Chondrocyte (in vitro differentiated cells): ENCODE data around the gene DHH. TPM values are rescaled to one million over a fixed set of nuclear protein-coding genes. Genes with fewer than 3 reads are reported as not detected.

Experiments used
- DNase-seq: peaks from one replicate; pipeline ENCODE4 v3.0.0; 2021; ENCODE audit warnings: mixed read lengths, low spot score
- H3K27ac Mint-ChIP-seq: one replicate; pipeline ENCODE4 v1.8.0; 2021; ENCODE audit warnings: mild to moderate bottlenecking, moderate library complexity, mixed read lengths; ENCODE audit not compliant: unreplicated experiment
- H3K27me3 Mint-ChIP-seq: 2 replicates; pipeline ENCODE4 v1.8.0; 2021; ENCODE audit warnings: low read depth, mixed read lengths
- H3K36me3 Mint-ChIP-seq: 2 replicates; pipeline ENCODE4 v1.8.0; 2021; ENCODE audit warnings: low read depth, mixed read lengths
- H3K4me1 Mint-ChIP-seq: 2 replicates; pipeline ENCODE4 v1.8.0; 2021; ENCODE audit warnings: low read depth, mild to moderate bottlenecking, mixed read lengths
- H3K4me3 Mint-ChIP-seq: one replicate; pipeline ENCODE4 v1.8.0; 2021; ENCODE audit warnings: mild to moderate bottlenecking, moderate library complexity, mixed read lengths; ENCODE audit not compliant: unreplicated experiment
- H3K9me3 Mint-ChIP-seq: 2 replicates; pipeline ENCODE4 v1.8.0; 2021; ENCODE audit warnings: low read depth, mixed read lengths
- CTCF ChIP-seq: fragments of 200-600 bp; sonication (generic); IDR thresholded peaks from 2 replicates; pipeline ENCODE4 v1.5.0; 2021; ENCODE audit warnings: antibody characterized with exemption, mild to moderate bottlenecking, moderate library complexity
- total RNA-seq: library from RNA; stranded (reverse); gene quantifications from 3 replicates; pipeline ENCODE4 v1.2.1, GENCODE V29; 2021

Gene DHH
- total RNA-seq, 1 donor from 2014 or later = not detected

GRCh38 chr12:49037947-49038237 is 56.7 kb downstream of the DHH start:
- Mint-ChIP-seq H3K4me1 (no peaks in the 10 kb centered on the region), H3K4me3 (no peak overlapping the region), H3K9me3 (no peaks in the 10 kb centered on the region), H3K36me3 (peaks cover 35% of the 10 kb centered on the region), H3K27me3 (no peaks in the 10 kb centered on the region), H3K27ac (no peak overlapping the region)
- TF ChIP-seq CTCF = no peak
- no peak for DNase-seq

- peaks cover 38% of the 10 kb centered on the region for H3K36me3 Mint-ChIP-seq
- TF ChIP-seq CTCF = no peak
- DNase-seq = peak; percentile 86
- no peak overlapping the region for H3K27ac Mint-ChIP-seq
- no peak overlapping the region for H3K4me3 Mint-ChIP-seq
- no peaks in the 10 kb centered on the region for H3K27me3 Mint-ChIP-seq
- H3K4me1 Mint-ChIP-seq = no peaks in the 10 kb centered on the region
- no peaks in the 10 kb centered on the region for H3K9me3 Mint-ChIP-seq
Observed at GRCh38 chr12:49037111-49037946, 57.3 kb downstream of the DHH start.

Other genes with a start within 250 kb of the DHH start
- gene DDX23, start 242.6 kb downstream of the DHH start, total RNA-seq = 59.1 to 71.1 TPM (median 61.9 TPM) in 3 replicates
- 0.99 to 1.5 TPM (median 1.1 TPM) in 3 replicates for gene RND1, start 228.9 kb downstream of the DHH start, total RNA-seq
- gene FKBP11, start 169.3 kb downstream of the DHH start, total RNA-seq = 23.5 to 30.7 TPM (median 24.0 TPM) in 3 replicates
- 116 to 128 TPM (median 126 TPM) in 3 replicates for gene ARF3, start 137.3 kb downstream of the DHH start, total RNA-seq
- 0.25 to 0.39 TPM in 2 of 3 replicates, not detected in the other for gene WNT10B, start 123.1 kb downstream of the DHH start, total RNA-seq
- gene WNT1, start 116.5 kb downstream of the DHH start, total RNA-seq = not detected in 3 replicates
- 0.10 to 0.74 TPM (median 0.72 TPM) in 3 replicates for gene DDN, start 95.4 kb downstream of the DHH start, total RNA-seq
- gene PRKAG1, start 76.0 kb downstream of the DHH start, total RNA-seq = 61.5 to 77.1 TPM (median 61.7 TPM) in 3 replicates
- 65.4 to 73.8 TPM (median 70.7 TPM) in 3 replicates for gene KMT2D, start 34.0 kb downstream of the DHH start, total RNA-seq
- gene RHEBL1, start 24.8 kb downstream of the DHH start, total RNA-seq = 0.64 to 0.95 TPM in 2 of 3 replicates, not detected in the other
- gene LMBR1L, start 16.0 kb upstream of the DHH start, total RNA-seq = 37.0 to 47.3 TPM (median 46.9 TPM) in 3 replicates
- gene TUBA1B, start 36.6 kb upstream of the DHH start, total RNA-seq = 544 to 857 TPM (median 551 TPM) in 3 replicates
- gene TUBA1A, start 94.3 kb upstream of the DHH start, total RNA-seq = 431 to 551 TPM (median 437 TPM) in 3 replicates
- gene TUBA1C, start 170.3 kb upstream of the DHH start, total RNA-seq = 171 to 200 TPM (median 176 TPM) in 3 replicates
- gene PRPH, start 200.3 kb upstream of the DHH start, total RNA-seq = not detected in 3 replicates
- 4.0 to 6.5 TPM (median 6.2 TPM) in 3 replicates for gene TROAP, start 228.5 kb upstream of the DHH start, total RNA-seq
- gene C1QL4, start 242.4 kb upstream of the DHH start, total RNA-seq = 0.33 to 0.60 TPM (median 0.46 TPM) in 3 replicates